ENCODE data around the gene LARGE2. TPM values are rescaled to one million over a fixed set of nuclear protein-coding genes. Genes with fewer than 3 reads are reported as not detected.

Gene LARGE2
- total RNA-seq, 1 donor, result not detected

DNA sequence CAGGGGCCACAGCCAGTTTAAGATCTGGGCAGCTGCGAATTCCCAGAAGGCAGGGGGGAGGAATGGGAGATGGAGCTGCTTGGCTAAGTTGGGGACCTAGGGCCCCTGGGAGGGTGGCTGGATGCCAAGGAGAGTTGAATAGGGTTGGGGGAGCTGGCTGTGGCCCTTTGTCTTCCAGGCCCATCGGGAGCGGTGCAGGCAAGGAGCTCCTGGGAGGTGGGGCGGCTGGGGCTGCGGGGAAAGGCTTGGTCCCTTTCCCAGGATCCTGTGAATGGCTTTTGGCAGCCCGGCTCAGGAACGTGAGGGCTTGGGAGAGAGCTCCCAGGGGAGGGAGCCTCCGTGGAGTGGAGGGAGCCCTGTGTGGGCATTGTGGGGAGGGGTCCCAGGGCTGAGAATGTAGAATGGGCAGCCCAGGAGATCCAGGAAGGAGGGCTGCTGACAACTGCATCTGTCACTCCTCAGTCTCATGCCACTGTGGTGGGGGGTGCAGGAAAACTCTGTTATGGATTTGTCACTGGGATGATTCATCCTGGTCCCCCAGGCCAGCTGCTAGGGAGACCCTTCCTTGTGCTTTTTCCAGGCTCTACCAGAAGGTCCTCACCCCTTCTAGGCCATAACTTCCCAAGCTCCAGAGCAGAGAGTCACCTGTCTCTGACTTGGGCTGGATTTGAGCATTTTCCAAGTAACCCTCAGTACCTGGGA lies 21.4 kb upstream of the LARGE2 start:
- no peaks in the 10 kb centered on the region for H3K79me2 ChIP-seq (ENCODE audit: insufficient read depth, low read length)

DNA sequence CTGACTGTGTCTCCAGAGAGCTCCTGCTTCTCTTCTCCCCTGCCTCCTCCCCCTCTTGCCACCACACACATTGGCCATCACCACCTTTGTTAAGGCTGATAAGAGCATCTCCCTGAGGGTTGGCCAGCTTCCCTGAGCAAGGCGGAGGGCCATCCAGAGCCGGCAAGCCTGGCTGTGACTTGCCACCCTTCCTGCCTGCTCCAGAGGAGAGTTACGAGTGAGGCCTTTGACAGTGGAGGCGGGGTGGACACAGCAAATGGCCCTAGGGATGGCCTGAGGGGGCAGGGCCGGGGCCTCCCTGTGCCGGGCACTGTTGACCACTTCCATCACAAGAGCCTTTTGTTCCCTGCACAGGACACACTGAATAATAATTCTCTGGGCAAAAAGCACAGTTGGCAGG lies 20.8 kb upstream of the LARGE2 start:
- peaks cover 3% of the 10 kb centered on the region for H3K36me3 ChIP-seq (ENCODE audit: insufficient read depth, low read length)
- peaks cover 10% of the 10 kb centered on the region for H3K4me1 ChIP-seq (ENCODE audit: insufficient read depth, low read length)
- TF ChIP-seq, protein P1, sequence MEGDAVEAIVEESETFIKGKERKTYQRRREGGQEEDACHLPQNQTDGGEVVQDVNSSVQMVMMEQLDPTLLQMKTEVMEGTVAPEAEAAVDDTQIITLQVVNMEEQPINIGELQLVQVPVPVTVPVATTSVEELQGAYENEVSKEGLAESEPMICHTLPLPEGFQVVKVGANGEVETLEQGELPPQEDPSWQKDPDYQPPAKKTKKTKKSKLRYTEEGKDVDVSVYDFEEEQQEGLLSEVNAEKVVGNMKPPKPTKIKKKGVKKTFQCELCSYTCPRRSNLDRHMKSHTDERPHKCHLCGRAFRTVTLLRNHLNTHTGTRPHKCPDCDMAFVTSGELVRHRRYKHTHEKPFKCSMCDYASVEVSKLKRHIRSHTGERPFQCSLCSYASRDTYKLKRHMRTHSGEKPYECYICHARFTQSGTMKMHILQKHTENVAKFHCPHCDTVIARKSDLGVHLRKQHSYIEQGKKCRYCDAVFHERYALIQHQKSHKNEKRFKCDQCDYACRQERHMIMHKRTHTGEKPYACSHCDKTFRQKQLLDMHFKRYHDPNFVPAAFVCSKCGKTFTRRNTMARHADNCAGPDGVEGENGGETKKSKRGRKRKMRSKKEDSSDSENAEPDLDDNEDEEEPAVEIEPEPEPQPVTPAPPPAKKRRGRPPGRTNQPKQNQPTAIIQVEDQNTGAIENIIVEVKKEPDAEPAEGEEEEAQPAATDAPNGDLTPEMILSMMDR (IDR thresholded peaks at IDR 0.05; ENCODE audit: extremely low read depth, low read depth, low read length), result no peak
- no peak overlapping the region for H3K27ac ChIP-seq (ENCODE audit: low read depth, low read length)
- peaks cover 17% of the 10 kb centered on the region for H3K27me3 ChIP-seq (ENCODE audit: insufficient read depth, low read length)
- DNase-seq (ENCODE audit: insufficient read length, low spot score, missing footprints), result no peak
- no peaks in the 10 kb centered on the region for H3K79me2 ChIP-seq (ENCODE audit: insufficient read depth, low read length)
- H3K4me3 ChIP-seq (ENCODE audit: insufficient read depth, low read length), result no peak overlapping the region
- no peaks in the 10 kb centered on the region for H3K9me3 ChIP-seq (ENCODE audit: low read depth, low read length)
- H3K4me2 ChIP-seq (ENCODE audit: insufficient read depth, low read length), result no peak overlapping the region
- H4K20me1 ChIP-seq (ENCODE audit: insufficient read depth, low read length), result peaks cover 7% of the 10 kb centered on the region
- H2AFZ ChIP-seq (ENCODE audit: low read length), result no peak overlapping the region

More for the DNA sequence above, 21.4 kb upstream of the LARGE2 start:
- Histone ChIP-seq H3K4me3 (ENCODE audit: insufficient read depth, low read length) (peak overlapping the region; percentile 71), H4K20me1 (ENCODE audit: insufficient read depth, low read length) (peaks cover 7% of the 10 kb centered on the region), H2AFZ (ENCODE audit: low read length) (no peak overlapping the region), H3K27me3 (ENCODE audit: insufficient read depth, low read length) (peaks cover 21% of the 10 kb centered on the region), H3K4me2 (ENCODE audit: insufficient read depth, low read length) (peak overlapping the region; percentile 81), H3K4me1 (ENCODE audit: insufficient read depth, low read length) (peaks cover 10% of the 10 kb centered on the region), H3K9me3 (ENCODE audit: low read depth, low read length) (no peaks in the 10 kb centered on the region), H3K27ac (ENCODE audit: low read depth, low read length) (no peak overlapping the region), H3K36me3 (ENCODE audit: insufficient read depth, low read length) (peaks cover 3% of the 10 kb centered on the region)
- TF ChIP-seq, protein P1 (IDR thresholded peaks at IDR 0.05; ENCODE audit: extremely low read depth, low read depth, low read length), result no peak
- DNase-seq (ENCODE audit: insufficient read length, low spot score, missing footprints), result peak; percentile 90

DNA sequence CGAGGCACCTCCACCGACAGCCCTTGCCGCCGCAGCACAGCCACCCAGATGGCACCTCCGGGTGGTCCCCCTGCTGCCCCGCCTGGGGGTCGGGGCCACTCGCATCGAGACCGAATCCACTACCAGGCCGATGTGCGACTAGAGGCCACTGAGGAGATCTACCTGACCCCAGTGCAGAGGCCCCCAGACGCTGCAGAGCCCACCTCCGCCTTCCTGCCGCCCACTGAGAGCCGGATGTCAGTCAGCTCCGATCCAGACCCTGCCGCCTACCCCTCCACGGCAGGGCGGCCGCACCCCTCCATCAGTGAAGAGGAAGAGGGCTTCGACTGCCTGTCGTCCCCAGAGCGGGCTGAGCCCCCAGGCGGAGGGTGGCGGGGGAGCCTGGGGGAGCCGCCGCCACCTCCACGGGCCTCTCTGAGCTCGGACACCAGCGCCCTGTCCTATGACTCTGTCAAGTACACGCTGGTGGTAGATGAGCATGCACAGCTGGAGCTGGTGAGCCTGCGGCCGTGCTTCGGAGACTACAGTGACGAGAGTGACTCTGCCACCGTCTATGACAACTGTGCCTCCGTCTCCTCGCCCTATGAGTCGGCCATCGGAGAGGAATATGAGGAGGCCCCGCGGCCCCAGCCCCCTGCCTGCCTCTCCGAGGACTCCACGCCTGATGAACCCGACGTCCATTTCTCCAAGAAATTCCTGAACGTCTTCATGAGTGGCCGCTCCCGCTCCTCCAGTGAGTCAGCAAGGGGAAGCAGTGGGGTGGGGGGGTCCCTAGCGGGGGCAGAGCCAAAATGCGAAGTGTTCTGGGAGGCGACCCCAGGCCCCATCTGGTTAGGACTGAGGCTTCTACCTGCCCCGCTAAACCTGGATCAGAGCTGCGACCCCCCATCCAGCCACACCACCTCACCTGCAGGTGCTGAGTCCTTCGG lies 19.7 kb upstream of the LARGE2 start:
- Histone ChIP-seq H2AFZ (ENCODE audit: low read length) (no peak overlapping the region), H3K27me3 (ENCODE audit: insufficient read depth, low read length) (peaks cover 11% of the 10 kb centered on the region), H3K27ac (ENCODE audit: low read depth, low read length) (no peak overlapping the region), H3K9me3 (ENCODE audit: low read depth, low read length) (no peaks in the 10 kb centered on the region), H3K4me1 (ENCODE audit: insufficient read depth, low read length) (peaks cover 10% of the 10 kb centered on the region), H3K4me2 (ENCODE audit: insufficient read depth, low read length) (no peak overlapping the region), H3K36me3 (ENCODE audit: insufficient read depth, low read length) (peaks cover 3% of the 10 kb centered on the region), H3K4me3 (ENCODE audit: insufficient read depth, low read length) (no peak overlapping the region), H3K79me2 (ENCODE audit: insufficient read depth, low read length) (no peaks in the 10 kb centered on the region), H4K20me1 (ENCODE audit: insufficient read depth, low read length) (peaks cover 9% of the 10 kb centered on the region)
- TF ChIP-seq, protein P1 (IDR thresholded peaks at IDR 0.05; ENCODE audit: extremely low read depth, low read depth, low read length), result no peak
- no peak for DNase-seq (ENCODE audit: insufficient read length, low spot score, missing footprints)

Measured in osteoblast (primary cell).